ENCODE results near the gene PDE4B. TPM values are rescaled to one million over a fixed set of nuclear protein-coding genes. Genes with fewer than 3 reads are reported as not detected.
A peak's percentile ranks its signal among the peaks of the same experiment; 100 is the strongest.

The PDE4B gene
- total RNA-seq, 1 donor from 2014 or later: 1.2 TPM

DNA sequence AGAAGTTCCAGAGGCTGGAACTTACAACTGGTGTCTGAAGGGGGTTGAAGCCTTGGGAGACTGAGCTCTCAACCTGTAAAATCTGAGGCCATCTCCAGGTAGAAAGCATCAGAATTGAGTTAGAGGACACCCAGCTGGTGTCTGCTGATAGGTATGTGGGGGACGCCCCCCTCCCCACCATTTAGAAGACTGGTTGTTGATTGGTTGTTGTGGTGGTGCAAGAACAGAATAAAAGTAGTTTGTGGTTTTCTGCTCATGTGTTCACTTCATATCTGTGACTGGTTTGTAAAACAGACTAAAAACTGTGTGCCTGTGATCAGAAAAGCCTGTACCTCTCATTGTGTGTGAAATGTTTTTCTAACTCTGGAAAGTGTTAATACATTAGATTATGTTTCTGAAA is 33.2 kb upstream of the PDE4B start:
- Histone ChIP-seq H2AFZ (replicated peaks) (no peak overlapping the region), H3K36me3 (no peaks in the 10 kb centered on the region), H3K4me1 (no peaks in the 10 kb centered on the region), H4K20me1 (ENCODE audit: low read depth) (no peaks in the 10 kb centered on the region), H3K9ac (no peak overlapping the region), H3K27ac (no peak overlapping the region), H3K4me2 (no peak overlapping the region), H3K79me2 (ENCODE audit: low read depth) (no peaks in the 10 kb centered on the region), H3F3A (ENCODE audit: low read depth) (no peaks in the 10 kb centered on the region), H3K9me3 (ENCODE audit: low read depth) (no peaks in the 10 kb centered on the region), H3K27me3 (no peaks in the 10 kb centered on the region), H3K4me3 (no peak overlapping the region)
- no peaks in the 10 kb centered on the region for H3K4me1 Mint-ChIP-seq
- H3K27me3 Mint-ChIP-seq (ENCODE audit: insufficient read depth, low read depth): peaks cover 3% of the 10 kb centered on the region
- no peak for DNase-seq (ENCODE audit: low spot score)
- TF ChIP-seq EZH2 (IDR thresholded peaks at IDR 0.05) (no peak), CTCF (IDR thresholded peaks at IDR 0.05) (no peak)
- H3K36me3 Mint-ChIP-seq: no peaks in the 10 kb centered on the region
- no peak overlapping the region for H3K4me3 Mint-ChIP-seq
- no peaks in the 10 kb centered on the region for H3K9me3 Mint-ChIP-seq
- no peak overlapping the region for H3K27ac Mint-ChIP-seq

GRCh38 chr1:65762081-65762862 is 30.4 kb upstream of the PDE4B start:
- Histone ChIP-seq H3K36me3 (no peaks in the 10 kb centered on the region), H3K9me3 (ENCODE audit: low read depth) (no peaks in the 10 kb centered on the region), H4K20me1 (ENCODE audit: low read depth) (no peaks in the 10 kb centered on the region), H3F3A (ENCODE audit: low read depth) (no peaks in the 10 kb centered on the region), H3K9ac (no peak overlapping the region), H2AFZ (replicated peaks) (peak overlapping the region; percentile 87), H3K79me2 (ENCODE audit: low read depth) (no peaks in the 10 kb centered on the region), H3K4me2 (no peak overlapping the region), H3K4me3 (no peak overlapping the region), H3K27ac (no peak overlapping the region), H3K4me1 (no peaks in the 10 kb centered on the region), H3K27me3 (no peaks in the 10 kb centered on the region)
- H3K9me3 Mint-ChIP-seq: no peaks in the 10 kb centered on the region
- DNase-seq (ENCODE audit: low spot score): no peak
- no peaks in the 10 kb centered on the region for H3K4me1 Mint-ChIP-seq
- TF ChIP-seq EZH2 (IDR thresholded peaks at IDR 0.05) (no peak), EZH2phosphoT487 (IDR thresholded peaks at IDR 0.05) (no peak), CTCF (IDR thresholded peaks at IDR 0.05) (no peak)
- no peaks in the 10 kb centered on the region for H3K36me3 Mint-ChIP-seq
- no peak overlapping the region for H3K27ac Mint-ChIP-seq
- H3K27me3 Mint-ChIP-seq (ENCODE audit: insufficient read depth, low read depth): peaks cover 3% of the 10 kb centered on the region
- no peak overlapping the region for H3K4me3 Mint-ChIP-seq

DNA sequence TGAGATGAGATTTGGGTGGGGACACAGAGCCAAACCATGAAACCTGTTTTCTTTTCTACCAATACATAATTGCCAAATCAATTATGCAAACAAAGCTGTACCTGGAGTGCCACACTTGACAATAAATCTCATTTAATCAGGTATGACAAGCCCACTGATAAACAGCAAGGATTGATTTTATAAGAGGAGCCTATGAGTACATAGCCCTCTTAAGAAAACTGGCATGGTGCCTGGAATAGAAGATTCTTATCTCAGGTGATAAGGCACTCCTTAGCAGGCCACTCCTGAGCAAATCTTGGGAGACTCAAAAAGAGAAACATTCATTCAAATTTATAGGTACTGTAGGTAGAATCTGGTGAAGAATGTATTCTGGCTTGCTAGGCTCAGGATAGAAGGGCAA is 28.6 kb upstream of the PDE4B start:
- no peaks in the 10 kb centered on the region for H3F3A ChIP-seq (ENCODE audit: low read depth)
- TF ChIP-seq CTCF (IDR thresholded peaks at IDR 0.05): no peak
- no peak for TF ChIP-seq EZH2 (IDR thresholded peaks at IDR 0.05)
- no peak for TF ChIP-seq EZH2phosphoT487 (IDR thresholded peaks at IDR 0.05)
- no peaks in the 10 kb centered on the region for H3K9me3 Mint-ChIP-seq
- peaks cover 3% of the 10 kb centered on the region for H3K27me3 Mint-ChIP-seq (ENCODE audit: insufficient read depth, low read depth)
- H3K9ac ChIP-seq: no peak overlapping the region
- H3K27ac Mint-ChIP-seq: no peak overlapping the region
- peaks cover 2% of the 10 kb centered on the region for H3K9me3 ChIP-seq (ENCODE audit: low read depth)
- no peak overlapping the region for H3K4me2 ChIP-seq
- H3K79me2 ChIP-seq (ENCODE audit: low read depth): no peaks in the 10 kb centered on the region
- no peaks in the 10 kb centered on the region for H3K4me1 ChIP-seq
- no peak overlapping the region for H3K4me3 Mint-ChIP-seq
- H3K27me3 ChIP-seq: no peaks in the 10 kb centered on the region
- H2AFZ ChIP-seq (replicated peaks): no peak overlapping the region
- H4K20me1 ChIP-seq (ENCODE audit: low read depth): no peaks in the 10 kb centered on the region
- DNase-seq (ENCODE audit: low spot score): no peak
- no peak overlapping the region for H3K4me3 ChIP-seq
- H3K36me3 Mint-ChIP-seq: no peaks in the 10 kb centered on the region
- no peak overlapping the region for H3K27ac ChIP-seq
- H3K36me3 ChIP-seq: no peaks in the 10 kb centered on the region
- no peaks in the 10 kb centered on the region for H3K4me1 Mint-ChIP-seq
